Measurements from ENCODE around the gene RNF31.

RNF31 gene

GRCh38 chr14:24160850-24161804, 13.8 kb downstream of the RNF31 start, which contains the start of gene IRF9:
IRF9 (plus strand) TSS chr14:24161265; CDS start chr14:24162145, 880 bp downstream.
- DNase-seq, result peak; percentile 92

GRCh38 chr14:24162093-24162492, 14.8 kb downstream of the RNF31 start:
- no peak for DNase-seq

- DNase-seq, result no peak
These were observed 17.3 kb downstream of the RNF31 start for GRCh38 chr14:24164518-24164991.

GRCh38 chr14:24165785-24166184, 18.5 kb downstream of the RNF31 start:
- no peak for DNase-seq

- DNase-seq, result no peak
These were observed 20.3 kb downstream of the RNF31 start for GRCh38 chr14:24167469-24168114.

- no peak for DNase-seq
These were observed 24.3 kb downstream of the RNF31 start, which contains the start of gene REC8 for GRCh38 chr14:24171422-24172260. REC8 (plus strand) TSS chr14:24172080; CDS start chr14:24172553, 473 bp downstream.

- no peak for DNase-seq
These were observed 25.1 kb downstream of the RNF31 start for GRCh38 chr14:24172261-24172860.

GRCh38 chr14:24172871-24173281, 25.6 kb downstream of the RNF31 start:
- no peak for DNase-seq

- no peak for DNase-seq
These were observed 29.3 kb downstream of the RNF31 start for GRCh38 chr14:24176599-24176998.

GRCh38 chr14:24177041-24177825, 29.9 kb downstream of the RNF31 start:
- no peak for DNase-seq

- no peak for DNase-seq
These were observed 30.6 kb downstream of the RNF31 start for GRCh38 chr14:24177891-24178290.

GRCh38 chr14:24178399-24179178, 31.3 kb downstream of the RNF31 start:
- DNase-seq, result no peak

GRCh38 chr14:24179294-24179960, 32.1 kb downstream of the RNF31 start:
- no peak for DNase-seq

- peak; percentile 12 for DNase-seq
These were observed 32.9 kb downstream of the RNF31 start for GRCh38 chr14:24179961-24180796.

- DNase-seq, result no peak
These were observed 34.2 kb downstream of the RNF31 start for GRCh38 chr14:24181371-24182077.

GRCh38 chr14:24182110-24182882, 35.0 kb downstream of the RNF31 start:
- no peak for DNase-seq

- no peak for DNase-seq
These were observed 35.8 kb downstream of the RNF31 start for GRCh38 chr14:24183014-24183481.

Data from amniotic stem cell (primary cell).